ENCODE data around the gene OTULINL. TPM values are rescaled to one million over a fixed set of nuclear protein-coding genes. Genes with fewer than 3 reads are reported as not detected.

OTULINL gene
- total RNA-seq, 1 donor = 1.9 TPM

DNA sequence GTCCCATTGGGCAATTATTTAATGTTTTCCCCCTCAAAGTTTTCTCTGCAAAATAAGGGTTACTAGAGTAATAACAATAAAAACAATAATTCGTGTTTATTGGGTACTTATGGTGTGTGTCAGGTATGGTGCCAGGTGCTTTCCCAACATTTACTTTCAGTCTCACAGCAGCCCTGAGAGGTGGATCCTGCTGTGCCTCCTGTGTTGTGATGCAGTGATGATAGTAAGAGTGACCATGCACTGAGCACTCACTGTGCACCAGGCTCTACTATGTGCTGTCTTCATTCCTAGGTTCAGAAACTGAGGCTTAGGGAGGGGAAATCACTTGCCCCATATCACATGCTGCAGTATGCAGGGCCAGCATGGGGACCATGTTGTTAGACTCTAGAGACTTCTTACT is 15.5 kb downstream of the OTULINL start:
- no peak for DNase-seq (ENCODE audit: low read depth in 2 of 3, low spot score in 2 of 3)

- no peak for DNase-seq (ENCODE audit: low read depth in 2 of 3, low spot score in 2 of 3)
Observed at GRCh38 chr5:14598225-14598624, 16.6 kb downstream of the OTULINL start.

DNA sequence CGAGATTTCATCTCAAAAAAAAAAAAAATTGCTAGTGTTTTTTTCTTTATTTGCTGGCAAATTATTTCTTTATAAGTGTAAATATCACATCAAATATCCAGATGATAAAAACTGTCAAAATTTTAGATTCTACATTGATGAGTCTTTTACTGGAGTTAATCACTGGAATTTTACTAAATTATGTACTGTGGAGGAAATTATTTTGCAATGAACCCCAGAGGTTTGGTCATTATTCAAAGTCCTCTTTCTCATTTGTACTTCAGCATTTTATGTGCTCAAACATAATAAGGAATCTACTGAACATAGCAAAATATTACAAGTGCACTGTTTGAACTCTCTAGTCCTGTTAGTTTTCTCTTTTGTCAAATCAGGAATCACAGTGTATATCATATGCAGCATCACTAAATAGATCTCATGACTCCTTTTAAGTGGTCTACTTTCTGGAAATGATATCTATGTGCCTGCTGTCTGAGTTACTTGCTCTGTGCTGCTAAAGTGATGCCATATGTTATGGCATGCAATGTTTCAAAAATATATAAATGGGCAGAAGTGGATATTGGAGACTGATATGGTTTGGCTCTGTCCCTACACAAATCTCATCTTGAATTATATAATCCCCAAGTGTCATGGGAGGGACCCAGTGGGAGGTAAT is 18.0 kb downstream of the OTULINL start:
- DNase-seq (ENCODE audit: low read depth in 2 of 3, low spot score in 2 of 3) = no peak

DNA sequence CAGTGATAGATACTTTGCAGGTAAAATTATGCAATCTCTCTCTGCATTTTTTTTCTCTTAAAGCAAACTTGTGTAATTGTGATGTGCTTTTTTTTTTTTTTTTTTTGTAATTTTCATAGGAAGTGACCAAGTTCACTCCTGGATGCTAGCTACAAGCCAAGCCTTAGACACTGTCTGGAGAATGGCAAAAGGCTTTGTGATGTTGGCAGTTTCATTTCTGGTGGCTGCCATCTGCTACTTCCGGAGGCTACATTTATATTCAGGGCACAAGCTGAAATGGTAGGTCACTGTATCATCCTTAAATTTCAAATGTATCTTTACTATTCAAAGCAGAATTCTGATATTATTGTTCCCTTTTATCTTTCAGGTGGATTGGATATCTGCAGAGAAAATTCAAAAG is 19.3 kb downstream of the OTULINL start:
- DNase-seq (ENCODE audit: low read depth in 2 of 3, low spot score in 2 of 3) = no peak

DNA sequence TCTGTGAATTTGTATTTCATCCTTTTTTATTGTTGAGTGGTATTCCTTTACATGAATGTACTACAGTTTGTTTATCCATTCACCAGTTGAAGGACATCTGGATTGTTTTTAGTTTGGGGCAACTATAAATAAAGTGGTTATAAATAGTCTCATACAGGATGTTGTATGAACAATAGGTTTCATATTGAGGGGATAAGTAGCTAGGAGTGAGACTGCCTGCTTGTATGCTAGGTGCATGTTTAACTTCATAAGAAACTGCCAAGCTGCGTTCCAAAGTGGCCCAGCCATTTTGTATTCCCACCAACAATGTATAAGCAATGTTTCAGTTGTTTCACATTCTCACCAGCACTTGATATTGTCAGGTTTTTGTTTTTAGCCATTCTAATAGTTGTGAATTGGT is 21.5 kb downstream of the OTULINL start:
- DNase-seq (ENCODE audit: low read depth in 2 of 3, low spot score in 2 of 3) = no peak

DNA sequence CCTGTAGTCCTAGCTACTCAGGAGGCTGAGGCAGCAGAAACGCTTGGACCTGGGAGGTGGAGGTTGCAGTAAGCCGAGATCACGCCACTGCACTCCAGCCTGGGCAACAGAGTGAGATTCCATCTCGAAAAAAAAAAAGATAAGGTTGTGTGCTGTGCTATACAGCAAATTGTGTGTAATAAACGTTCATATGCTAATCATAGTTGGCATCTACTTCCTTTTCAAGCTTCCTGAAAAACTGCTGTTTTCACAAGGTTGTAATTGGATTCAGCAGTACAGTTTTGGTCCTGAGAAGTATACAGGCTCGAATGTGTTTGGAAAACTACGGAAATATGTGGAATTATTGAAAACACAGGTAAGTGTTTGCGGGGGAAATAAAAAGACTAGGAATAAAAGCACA is 25.5 kb downstream of the OTULINL start:
- DNase-seq (ENCODE audit: low read depth in 2 of 3, low spot score in 2 of 3) = no peak

- DNase-seq (ENCODE audit: low read depth in 2 of 3, low spot score in 2 of 3) = no peak
Observed at GRCh38 chr5:14608169-14608568, 26.6 kb downstream of the OTULINL start.

DNA sequence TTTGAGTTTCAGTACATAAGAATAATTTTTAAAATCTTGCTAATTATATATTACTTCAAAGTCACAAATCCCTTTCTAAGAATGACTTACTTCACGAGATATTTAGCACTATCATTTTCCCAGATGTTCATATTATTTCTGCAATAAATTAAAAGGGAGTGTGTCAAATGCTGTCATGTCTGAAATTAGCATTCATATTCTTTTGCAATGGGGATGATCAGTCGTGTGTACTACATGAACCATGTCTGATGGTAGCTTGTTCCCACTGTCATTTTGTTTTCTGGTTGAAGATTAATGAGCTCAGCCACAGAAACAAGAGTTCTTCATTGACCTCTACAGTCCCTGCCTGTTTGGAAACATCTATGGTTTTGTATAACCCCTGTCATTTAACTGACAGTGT is 30.1 kb downstream of the OTULINL start:
- no peak for DNase-seq (ENCODE audit: low read depth in 2 of 3, low spot score in 2 of 3)

DNA sequence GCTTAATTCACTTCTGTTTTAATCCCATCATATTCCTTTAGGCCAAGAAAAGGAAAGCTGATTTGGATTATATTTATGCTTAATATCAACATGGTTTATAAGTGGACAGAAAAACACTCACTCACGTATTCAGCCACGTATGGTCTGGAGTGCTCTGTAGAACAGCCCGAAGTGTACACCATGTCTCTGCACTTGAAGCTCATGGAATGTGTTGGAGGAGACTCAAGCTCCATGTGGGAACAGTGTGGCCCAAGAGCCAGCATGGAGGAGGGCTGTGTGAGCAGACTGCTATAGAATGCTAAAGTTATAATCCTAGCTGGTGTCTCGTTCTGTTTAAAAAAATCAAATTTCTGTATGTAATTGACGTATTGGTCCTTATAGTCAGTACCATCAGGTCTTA is 32.9 kb downstream of the OTULINL start:
- DNase-seq (ENCODE audit: low read depth in 2 of 3, low spot score in 2 of 3) = no peak

DNA sequence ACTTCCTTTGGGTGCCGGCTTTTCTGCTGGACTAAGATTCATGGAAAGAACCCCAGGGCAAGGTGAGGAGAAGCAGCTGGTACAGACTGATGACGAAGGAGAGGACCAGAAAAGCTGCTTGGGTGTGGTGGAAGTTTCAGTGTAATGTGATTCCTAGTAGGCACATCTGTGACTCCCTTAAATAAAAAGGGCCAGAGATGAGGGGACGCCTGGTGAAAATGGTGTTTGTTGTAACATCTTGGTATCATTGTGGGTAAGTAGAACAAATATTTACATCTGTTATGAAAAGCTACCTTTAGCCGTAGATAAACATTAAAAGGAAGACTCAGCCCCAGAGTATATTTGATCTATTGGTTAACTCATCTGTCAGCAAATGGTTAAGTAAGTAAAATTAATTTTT is 33.8 kb downstream of the OTULINL start:
- no peak for DNase-seq (ENCODE audit: low read depth in 2 of 3, low spot score in 2 of 3)

GRCh38 chr5:14617441-14617840 is 35.8 kb downstream of the OTULINL start:
- DNase-seq (ENCODE audit: low read depth in 2 of 3, low spot score in 2 of 3) = no peak

GRCh38 chr5:14627270-14627669 is 45.7 kb downstream of the OTULINL start:
- no peak for DNase-seq (ENCODE audit: low read depth in 2 of 3, low spot score in 2 of 3)

DNA sequence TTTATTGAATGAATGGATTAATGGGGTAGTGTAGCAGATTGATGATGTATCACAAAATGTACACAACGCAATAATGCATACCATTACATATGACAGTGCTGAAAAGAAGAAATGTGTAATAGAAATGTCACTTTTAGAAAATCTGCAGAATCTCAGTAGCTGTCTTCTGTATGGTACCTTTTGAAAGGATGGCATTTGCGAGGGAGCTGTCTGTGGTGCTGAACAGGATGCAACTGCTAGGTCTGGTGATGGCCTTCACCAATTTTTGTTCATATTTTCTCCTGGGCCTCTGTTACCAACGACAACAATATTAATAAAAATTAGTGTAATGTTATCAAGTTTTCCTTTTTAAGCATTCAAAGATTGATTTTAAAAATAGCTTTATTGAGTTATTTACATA is 46.8 kb downstream of the OTULINL start:
- DNase-seq (ENCODE audit: low read depth in 2 of 3, low spot score in 2 of 3) = peak; percentile 10 to 80 (median 59)

- no peak for DNase-seq (ENCODE audit: low read depth in 2 of 3, low spot score in 2 of 3)
Observed at GRCh38 chr5:14630671-14631070, 49.1 kb downstream of the OTULINL start.

- DNase-seq (ENCODE audit: low read depth in 2 of 3, low spot score in 2 of 3) = no peak
Observed at GRCh38 chr5:14635656-14636055, 54.1 kb downstream of the OTULINL start.

DNA sequence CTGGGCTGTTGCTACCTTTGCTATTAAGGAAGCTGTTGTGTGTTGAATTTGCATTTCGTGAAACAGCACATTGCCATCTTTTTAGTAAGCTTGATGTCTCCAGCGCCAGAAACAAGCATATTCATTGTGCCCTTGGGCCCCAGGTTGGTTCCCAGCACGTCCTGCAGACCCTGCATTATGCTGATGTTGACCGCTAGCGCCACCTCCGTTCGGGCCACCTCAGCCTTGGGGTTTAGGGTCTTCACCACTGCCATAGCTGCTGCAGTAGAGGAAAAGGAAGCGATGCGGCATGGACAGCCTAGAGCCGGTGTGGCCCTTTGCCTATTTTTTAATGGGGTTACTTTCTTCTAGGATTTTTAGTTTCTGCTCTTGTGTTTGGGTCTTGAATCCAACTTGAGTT is 59.2 kb downstream of the OTULINL start:
- no peak for DNase-seq (ENCODE audit: low read depth in 2 of 3, low spot score in 2 of 3)

- DNase-seq (ENCODE audit: low read depth in 2 of 3, low spot score in 2 of 3) = no peak
Observed at GRCh38 chr5:14644623-14645237, 63.1 kb downstream of the OTULINL start.

DNA sequence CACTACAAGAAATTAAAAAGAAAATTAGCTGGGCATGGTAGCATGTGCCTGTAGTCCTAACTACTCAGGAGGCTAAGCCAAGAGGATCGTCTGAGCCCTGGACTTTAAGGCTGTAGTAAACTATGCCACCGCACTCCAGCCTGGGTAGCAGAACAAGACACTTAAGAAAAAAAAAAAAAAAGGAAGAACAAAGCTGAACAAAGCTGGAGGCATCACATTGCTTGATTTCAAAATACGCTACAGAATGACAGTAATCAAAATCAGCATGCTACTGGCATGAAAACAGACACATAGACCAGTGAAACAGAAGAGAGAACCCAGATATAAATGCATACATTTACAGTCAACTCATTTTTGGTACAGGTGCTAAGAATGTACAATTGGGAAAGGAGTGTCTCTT is 68.5 kb downstream of the OTULINL start:
- DNase-seq (ENCODE audit: low read depth in 2 of 3, low spot score in 2 of 3) = no peak

GRCh38 chr5:14655146-14655741 is 73.7 kb downstream of the OTULINL start:
- no peak for DNase-seq (ENCODE audit: low read depth in 2 of 3, low spot score in 2 of 3)

- no peak for DNase-seq (ENCODE audit: low read depth in 2 of 3, low spot score in 2 of 3)
Observed at GRCh38 chr5:14656898-14657297, 75.3 kb downstream of the OTULINL start.

DNA sequence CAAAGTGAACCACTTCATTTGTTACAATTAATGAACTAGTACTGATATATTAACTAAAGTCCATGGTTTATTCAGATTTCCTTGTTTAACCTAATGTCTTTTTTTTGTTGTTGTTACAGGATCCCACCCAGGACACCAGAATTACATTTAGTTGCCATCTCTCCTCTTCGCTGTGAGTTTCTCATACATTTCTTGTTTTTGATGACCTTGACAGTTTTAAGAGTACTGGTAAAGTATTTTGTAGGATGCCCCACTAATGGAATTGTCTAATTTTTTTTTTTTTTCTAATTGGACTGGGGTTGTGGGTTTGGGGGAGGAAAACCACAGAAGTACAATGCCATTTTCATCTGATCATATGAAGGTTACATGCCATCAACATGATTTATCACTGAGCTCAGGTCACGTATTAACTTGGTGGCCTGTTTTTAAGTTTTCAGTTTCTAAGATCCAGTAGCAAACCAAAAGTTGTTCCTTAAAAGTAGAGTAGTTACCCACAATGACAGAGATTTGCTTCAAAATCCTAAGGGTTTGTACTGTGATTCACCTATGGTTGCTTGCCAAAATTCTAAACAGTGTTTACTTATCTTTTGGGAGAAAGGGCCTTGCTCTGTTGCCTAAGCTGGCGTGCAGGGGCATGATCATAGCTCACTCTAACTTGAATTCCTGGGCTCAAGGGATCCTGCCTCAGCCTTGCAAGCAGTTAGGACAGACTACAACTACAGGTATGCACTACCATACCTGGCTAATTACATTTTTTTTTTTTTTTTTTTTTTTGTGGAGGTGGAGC is 78.4 kb downstream of the OTULINL start:
- no peak for DNase-seq (ENCODE audit: low read depth in 2 of 3, low spot score in 2 of 3)

DNA sequence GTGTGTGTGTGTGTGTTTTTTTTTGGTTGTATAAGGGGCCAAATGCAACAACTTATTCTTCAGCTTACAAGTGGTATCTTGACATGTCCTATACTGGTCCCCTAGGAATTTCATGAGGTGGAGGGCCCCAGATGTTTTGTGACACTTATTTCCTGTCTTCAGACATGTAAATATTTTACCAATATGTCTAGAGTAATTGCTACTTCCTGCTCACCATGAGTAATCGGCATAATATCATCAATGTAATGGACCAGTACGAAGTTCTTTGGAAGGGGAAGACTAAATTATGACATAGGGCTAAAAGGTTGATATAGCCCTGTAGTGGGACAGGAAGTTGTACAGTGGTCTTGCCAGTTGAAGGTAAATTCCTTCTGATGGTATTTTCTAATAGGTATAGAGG is 79.2 kb downstream of the OTULINL start:
- DNase-seq (ENCODE audit: low read depth in 2 of 3, low spot score in 2 of 3) = no peak

Data from hematopoietic multipotent progenitor cell (in vitro differentiated cells).